Pons (tissue), 1 donor: Measurements from ENCODE around the gene GOLGA7B.
A peak's percentile ranks its signal among the peaks of the same experiment; 100 is the strongest.
"Not testable (repeated sequence)": the region's sequence is repeated elsewhere in the genome, so short reads cannot be mapped to it uniquely, and the experiment has no call there.

Source experiments
- DNase-seq: peaks from one replicate; pipeline ENCODE4 v3.0.0-alpha.2; 2016; ENCODE audit warnings: low spot score

Gene GOLGA7B

DNA sequence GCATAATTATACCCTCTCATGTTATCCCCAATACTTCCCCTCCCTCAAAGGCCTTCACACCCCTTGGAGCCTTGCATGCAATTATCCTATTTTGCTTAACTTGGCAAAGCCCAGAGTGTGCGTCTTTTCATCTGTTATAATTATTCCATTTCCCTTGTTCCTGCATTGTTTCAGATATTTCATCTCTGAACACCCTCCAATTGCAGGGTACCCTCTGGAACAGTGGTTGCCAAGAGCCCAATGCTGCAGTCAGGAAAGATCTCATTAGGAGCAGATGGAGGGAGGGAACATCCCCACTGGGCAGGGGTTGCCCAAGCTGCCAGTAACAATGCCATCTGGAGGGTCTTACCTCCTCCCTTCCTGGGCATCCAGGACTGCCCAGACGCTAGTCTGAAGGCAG is 18.4 kb upstream of the GOLGA7B start:
- DNase-seq: no peak

DNA sequence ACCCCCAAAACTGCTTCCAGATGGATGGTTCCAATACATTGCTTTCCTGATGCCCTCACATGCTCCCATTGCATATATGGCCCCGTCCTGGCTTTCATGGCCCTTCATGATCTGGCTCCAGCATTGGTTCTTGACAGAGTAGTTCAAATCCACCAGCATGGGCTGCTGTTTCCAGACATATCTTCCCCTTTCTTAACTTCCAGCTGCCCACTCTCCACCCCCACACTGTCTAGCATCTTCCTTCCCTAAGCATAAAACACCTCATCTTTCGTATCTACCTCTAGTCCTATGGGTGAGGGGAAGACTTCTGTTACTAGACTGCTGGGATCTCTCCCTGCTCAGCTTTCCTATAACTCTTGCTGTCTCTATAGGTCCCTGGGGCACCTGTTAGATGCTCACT is 13.2 kb upstream of the GOLGA7B start:
- no peak for DNase-seq

DNA sequence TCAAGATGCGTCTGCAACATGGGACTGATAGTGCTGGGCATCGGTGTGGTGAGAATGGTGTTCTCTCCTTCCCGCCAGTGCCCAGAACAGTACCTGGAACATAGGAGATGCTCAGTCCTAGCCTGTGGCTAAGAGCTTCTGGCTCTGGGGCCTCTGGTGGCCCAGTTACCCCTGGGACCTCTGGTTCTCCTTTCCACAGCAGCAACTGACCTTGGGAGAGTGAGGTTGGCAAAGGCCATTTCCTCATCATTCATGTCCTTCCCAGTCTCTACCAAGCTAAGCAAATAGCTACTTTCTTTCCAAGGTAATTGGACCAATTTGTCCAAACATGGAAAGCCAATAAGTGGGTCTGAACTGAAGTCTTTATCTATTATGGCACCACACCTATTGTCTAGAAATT is 11.6 kb upstream of the GOLGA7B start:
- no peak for DNase-seq

DNA sequence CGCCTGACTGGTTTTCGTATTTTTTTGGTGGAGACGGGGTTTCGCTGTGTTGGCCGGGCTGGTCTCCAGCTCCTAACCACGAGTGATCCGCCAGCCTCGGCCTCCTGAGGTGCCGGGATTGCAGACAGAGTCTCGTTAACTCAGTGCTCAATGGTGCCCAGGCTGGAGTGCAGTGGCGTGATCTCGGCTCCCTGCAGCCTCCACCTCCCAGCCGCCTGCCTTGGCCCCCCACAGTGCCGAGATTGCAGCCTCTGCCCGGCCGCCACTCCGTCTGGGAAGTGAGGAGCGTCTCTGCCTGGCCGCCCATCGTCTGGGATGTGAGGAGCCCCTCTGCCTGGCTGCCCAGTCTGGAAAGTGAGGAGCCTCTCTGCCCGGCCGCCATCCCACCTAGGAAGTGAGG is 8.5 kb upstream of the GOLGA7B start:
- not testable (repeated sequence) for DNase-seq

DNA sequence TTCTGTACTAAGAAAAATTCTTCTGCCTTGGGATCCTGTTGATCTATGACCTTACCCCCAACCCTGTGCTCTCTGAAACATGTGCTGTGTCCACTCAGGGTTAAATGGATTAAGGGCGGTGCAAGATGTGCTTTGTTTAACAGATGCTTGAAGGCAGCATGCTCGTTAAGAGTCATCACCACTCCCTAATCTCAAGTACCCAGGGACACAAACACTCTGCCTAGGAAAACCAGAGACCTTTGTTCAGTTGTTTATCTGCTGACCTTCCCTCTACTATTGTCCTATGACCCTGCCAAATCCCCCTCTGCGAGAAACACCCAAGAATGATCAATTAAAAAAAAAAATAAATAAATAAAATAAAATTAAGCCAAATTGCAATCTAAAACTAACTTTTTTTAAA is 7.5 kb upstream of the GOLGA7B start:
- DNase-seq: not testable (repeated sequence)

DNA sequence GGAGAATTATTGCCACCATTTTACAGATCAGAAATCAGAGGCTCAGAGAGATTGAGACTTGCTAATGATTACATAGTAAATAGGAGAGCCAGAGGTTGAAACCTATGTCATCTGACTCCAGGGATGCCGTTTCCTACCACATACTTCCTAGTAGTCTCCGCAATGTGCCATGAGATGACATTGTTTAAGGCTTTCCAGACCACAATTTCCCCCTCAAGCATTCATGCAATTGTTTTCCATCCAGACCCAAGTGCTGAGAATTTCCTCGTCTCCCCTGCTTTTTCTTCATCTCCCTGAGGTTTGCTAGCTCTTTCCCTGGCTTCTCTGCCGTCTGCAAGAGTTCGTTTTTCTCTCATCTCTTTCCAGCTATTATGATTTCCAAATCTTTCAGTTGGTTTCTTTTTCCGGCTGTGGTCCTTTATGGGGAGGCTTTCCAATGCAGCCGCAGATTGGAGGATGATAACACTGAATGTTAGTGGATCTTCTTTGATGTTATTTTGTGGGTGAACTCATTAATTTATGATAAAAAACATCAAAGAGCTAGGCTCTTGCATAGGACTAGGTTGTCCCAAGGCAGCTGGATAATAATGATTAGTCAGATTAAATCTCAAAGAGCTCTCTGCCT is 6.9 kb upstream of the GOLGA7B start:
- no peak for DNase-seq

DNA sequence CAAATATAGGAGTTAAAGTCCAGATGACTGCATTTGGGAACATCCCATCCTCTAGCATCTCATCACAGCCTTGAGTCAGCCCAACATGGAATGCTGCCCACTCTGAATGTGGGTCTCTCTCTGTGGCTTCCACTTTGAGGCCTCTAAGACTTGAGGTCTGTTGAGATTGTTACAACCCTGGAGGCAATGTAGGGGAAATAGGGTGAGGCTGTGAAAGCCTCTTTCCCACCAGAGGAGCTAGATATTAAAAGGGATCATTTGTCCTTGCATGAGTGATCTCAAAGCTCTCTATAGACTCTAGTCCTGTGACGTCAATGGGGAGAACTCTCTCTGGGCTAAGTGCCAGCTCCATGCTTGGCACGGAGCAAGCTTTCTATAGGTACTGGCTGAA is 6.4 kb upstream of the GOLGA7B start:
- no peak for DNase-seq

DNA sequence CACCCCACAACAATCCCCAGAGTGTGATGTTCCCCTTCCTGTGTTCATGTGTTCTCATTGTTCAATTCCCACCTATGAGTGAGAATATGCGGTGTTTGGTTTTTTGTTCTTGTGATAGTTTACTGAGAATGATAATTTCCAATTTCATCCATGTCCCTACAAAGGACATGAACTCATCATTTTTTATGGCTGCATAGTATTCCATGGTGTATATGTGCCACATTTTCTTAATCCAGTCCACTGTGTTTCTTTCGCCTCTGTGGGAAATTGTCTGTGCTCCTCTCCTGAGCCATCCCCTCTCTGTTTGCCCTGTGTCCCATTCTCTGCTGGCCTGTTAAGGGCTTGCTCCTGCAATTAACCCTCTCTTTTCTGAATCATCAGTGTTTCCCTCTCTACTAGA is 5.7 kb upstream of the GOLGA7B start:
- not testable (repeated sequence) for DNase-seq

DNA sequence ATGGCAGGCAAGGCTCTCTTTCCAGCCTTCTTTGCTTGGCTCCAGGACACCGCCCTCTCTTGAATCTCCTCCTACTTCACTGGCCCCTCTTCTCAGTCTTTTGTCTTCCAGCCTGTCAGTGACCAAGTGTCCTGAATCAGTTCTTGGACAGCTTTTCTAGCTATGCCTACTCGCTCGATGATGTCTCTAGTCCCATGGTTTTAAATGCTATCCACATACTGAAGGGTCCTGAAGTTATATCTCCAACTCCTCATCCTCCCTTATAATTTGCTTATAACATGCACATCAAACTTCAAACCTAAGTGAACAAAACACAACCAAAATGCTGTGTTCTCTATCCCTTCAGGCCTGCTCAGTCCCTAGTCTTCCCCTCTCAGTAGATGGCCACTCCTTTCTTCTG is 5.0 kb upstream of the GOLGA7B start:
- no peak for DNase-seq

DNA sequence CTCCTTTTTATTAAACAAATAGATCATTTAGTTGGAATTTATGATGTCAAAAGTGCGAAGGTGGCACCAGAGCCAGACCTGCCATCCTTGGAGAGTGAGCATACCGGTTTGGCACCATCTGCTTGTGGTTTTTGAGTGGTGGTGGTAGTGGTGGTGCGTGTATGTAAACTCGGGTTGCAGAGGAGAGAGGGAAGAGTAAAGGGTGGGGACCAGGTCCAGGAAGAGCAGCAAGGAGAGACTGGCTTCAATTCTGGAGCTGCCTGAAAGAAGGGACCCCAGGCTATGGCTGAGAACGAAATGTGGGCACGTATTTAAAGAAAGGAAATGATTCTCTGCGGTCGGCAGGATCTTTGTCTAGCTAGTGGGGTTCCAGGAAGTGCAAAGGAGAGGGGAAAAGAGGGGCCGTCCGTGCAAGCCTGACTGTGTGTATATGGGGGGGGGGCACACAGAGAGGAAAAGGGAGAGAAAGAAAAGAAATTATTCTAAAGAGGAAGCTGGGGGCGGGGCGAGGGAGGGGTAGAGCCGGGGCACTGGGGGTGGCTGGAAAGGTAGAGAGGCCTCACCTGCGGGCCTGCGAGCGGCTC is 448 bp upstream of the GOLGA7B start:
- no peak for DNase-seq

DNA sequence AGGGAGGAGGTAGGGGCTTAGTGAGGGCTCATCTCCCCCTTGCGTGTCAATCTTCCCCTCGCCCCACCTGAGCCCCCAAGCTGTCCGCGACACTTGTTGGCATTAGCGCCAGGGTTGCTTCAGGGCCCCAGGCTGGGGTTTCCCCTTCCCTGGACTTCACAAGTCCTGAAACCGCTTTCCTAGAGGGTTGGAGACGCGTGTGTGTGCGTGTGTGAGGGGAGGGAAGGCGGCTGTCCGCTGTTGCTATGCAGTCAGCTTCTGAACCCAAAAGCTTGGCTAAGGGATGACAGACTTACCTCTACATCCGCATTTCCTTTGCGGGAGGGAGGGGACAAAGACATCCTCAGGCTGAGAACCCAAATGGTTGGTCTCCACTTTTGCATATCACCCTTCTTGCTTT is 803 bp downstream of the GOLGA7B start:
- DNase-seq: no peak

DNA sequence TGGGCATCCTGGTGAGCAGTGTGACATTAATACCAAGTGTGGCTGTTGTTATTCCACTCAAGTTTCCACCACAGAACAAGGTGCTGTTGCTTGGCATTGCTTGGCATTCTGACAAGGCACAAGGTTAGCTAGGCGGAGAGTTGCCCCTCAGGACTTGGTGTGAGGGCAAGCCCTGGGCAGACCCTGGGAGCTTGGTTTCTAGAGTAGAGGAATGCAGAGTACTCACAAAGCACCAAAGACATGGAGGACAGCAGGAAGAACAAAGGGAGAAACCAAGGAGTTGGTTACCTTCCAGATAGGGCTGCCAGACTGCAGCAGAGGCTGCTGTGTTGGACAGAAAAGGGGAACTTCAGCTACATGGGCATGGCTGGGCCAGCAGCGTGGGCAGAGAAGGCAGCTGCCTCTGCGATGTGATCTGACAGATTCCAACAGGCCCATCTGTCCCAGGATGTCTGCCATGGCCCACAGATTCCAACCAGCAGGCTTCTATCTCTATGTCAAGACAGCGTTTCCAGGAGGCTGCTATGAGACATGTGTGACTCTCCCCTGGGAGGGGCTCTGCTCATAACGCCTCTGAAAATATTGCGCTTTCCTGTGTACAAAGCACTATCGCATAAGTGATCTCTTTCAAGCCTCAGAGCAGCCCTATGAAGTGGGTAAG is 1.8 kb downstream of the GOLGA7B start:
- peak; percentile 71 for DNase-seq

DNA sequence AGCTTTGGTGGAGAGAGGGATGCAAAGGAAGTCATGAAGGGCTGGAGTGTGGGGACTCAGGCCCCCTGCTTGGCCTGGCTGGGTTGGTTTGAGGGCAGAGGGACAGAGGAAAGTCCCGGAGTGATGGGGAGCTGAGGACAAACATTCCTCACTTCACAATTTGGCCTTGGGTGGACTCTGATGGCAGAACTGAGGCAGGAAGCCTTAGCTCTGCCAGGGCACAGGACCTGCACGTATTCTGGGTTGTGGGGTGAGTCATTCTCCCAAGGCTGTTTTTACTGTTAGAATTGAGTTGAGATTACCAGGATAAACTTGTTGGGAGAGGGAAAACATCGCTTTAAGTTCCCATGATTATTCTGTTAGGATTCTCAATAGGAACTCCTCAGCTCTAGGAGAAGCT is 2.6 kb downstream of the GOLGA7B start:
- no peak for DNase-seq

DNA sequence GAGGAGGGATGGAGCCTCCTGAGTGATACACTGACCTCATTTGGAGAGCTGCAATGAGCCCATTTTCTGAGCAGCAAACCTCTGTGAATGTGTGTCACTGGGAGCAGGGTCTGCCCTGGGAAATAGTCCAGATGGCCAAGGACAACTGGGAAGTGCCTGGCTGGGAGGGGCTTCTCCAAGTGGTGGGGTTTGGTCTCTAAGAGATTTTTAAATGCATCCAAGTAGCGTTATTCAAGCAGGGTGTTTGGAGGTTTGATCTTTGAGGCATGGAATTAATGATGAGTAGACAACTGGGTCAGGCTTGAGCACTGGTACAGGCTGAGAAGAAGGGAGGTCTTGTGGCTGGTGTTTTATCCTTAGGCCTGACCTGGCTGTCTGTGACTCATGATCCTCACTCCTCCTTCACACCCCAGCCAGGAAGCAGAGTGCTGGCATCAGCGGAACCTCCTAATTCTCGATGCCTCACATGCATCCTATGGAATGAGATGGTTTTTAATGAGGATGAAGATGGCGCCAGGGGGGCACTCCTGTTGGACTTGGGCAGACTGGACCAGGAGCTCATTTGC is 3.3 kb downstream of the GOLGA7B start:
- no peak for DNase-seq

DNA sequence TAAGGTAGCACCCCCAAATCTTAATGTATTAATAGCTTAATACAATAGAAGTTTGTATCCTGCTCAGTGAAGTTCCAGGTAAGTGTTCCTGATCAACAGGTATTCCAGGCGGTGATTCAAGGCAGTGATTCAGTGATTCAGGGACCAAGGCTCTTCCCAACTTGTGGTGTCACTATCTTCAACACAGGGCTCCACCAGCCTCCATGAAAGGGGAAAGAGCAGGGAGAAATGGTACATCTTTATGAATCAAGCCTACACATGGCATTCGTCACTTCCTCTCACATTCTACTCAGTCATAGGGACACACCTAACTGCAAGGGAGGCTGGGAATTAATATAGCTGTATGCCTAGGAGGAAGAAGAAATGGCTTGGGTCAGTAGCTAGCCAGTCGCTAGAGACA is 5.1 kb downstream of the GOLGA7B start:
- DNase-seq: no peak

DNA sequence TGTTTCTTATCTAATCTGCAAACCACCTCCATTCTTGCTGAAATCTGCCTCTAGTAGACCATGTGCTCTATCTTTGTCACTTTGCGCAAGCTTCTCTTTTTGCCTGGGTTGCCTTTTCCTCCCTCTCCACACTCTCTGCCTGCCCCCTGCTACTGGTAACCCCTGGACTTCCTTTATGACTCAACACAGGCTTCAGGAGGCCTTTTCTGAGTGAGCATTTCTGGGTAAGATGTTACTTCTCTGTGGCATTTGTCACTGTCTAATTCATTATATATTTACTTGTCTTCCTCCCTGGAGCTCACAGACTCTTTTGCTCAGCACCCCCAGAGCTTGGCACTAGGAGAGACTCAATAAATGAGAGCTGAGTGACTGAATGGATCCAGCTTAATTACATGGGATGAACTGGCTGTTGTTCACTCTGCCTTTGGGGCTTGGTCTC is 8.4 kb downstream of the GOLGA7B start:
- DNase-seq: peak; percentile 51

DNA sequence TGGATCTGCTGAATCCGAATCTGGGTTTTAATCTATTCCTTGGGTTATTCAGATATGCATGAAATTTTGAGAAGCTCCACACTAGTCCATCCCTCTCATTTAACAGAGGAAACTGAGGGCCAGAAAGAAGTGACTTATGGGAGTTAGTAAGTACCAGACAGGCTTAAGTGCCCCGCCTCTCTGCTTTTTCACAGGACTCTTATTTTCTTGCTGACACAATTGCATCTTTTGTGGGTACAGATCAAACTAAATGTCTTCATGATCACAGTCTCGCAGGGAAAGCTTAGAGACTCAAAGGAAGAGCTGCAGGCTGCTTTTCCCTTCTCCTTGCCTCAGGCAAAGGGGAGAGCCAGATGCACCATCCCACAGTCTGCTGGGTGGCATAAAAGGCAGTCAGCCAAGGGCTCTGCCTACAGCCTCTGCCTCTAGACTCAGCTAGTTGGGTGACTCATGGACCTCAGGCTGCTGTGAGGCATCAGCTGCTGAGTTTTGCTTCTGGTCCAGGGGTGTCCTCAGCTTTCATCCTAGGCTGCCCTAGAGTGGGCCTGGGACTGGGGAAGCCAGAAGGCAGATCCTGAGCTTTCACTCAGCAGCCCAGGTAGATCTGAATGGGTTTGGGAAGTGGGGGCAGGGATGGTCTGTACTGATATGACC is 11.6 kb downstream of the GOLGA7B start:
- DNase-seq: no peak

DNA sequence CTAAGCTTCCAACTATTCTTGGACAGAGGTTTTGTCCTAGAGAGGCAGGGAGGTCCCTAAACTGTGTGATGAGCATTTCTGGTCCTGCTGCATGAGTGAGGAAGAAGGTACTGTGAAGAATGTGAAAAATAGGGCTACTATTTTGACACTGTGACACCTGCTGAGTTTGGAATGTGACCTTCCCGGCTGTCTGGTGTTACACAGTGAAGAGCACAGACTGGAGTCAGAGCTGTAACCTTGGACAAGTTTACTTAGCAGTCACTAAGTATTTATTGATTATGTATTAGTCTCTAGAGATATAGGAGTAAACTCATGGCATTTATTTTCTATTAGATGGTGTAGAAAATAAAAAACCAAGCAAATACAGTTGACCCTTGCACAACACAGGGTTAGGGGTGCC is 12.3 kb downstream of the GOLGA7B start:
- DNase-seq: no peak

DNA sequence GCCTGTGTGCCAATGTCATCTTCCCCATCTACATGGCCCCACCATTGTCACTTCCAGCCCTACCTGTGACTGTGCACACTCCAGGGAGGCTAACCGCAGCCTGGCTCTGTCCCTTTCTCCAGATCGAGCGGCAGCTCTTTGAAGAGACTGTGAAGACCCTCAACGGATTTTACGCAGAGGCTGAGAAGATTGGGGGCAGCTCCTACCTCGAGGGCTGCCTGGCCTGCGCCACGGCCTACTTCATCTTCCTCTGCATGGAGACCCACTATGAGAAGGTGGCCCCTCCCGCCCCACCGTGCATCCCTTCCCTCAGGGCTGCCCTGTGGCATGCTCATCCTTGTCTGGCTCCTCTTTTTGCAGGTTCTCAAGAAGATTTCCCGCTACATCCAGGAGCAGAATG is 14.2 kb downstream of the GOLGA7B start:
- DNase-seq: no peak

DNA sequence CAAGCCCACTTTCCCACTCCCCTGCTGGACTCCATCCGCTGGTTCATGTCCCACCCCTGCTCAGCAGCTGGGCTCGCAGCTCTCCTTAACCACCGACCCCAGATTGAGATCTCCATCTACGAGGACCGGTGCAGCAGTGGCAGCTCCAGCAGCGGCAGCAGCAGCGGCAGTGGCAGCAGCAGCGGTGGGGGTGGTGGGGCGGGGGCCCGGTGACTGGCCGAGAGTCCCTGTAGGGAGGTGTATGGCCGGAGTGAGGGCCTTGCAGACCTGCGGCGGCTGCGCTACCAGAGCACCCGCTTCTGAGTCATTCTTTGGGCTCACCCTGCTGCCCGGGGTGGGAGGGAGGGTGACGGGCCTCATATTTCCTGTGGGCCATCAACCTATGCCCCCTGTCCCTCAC is 15.8 kb downstream of the GOLGA7B start:
- no peak for DNase-seq

DNA sequence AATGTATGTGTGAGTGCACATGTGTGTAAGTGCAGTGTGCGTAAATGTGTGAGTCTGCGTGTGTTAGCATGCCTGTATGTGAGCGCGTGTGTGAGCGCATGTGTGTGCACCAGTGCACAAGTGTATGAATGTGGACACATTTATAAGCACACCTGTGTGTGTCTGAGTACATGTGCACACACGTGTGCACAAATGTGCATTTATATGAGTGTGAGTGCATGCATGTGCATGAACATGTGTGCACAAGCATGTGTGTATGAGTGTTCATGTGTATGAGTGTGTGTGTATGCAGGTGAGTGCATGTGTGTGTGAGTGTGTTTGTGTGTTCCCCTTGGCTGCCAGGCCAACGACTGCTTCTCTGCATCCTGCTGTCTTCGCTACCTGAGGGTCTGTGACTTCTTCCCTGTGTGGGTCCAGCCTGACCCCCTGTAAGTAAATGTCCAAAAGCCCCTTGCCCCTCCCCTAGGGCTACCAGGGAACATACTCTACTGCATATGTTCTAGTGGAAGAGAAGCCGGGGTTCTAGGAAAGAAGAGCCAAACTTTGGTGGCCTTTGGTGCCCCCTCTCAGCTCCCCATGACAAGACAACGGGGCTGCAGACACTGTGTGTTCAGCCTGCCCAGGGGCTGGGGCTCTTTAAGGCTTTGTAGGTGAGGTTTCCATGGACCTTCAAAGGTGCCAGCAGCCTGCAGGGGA is 17.0 kb downstream of the GOLGA7B start:
- DNase-seq: no peak

DNA sequence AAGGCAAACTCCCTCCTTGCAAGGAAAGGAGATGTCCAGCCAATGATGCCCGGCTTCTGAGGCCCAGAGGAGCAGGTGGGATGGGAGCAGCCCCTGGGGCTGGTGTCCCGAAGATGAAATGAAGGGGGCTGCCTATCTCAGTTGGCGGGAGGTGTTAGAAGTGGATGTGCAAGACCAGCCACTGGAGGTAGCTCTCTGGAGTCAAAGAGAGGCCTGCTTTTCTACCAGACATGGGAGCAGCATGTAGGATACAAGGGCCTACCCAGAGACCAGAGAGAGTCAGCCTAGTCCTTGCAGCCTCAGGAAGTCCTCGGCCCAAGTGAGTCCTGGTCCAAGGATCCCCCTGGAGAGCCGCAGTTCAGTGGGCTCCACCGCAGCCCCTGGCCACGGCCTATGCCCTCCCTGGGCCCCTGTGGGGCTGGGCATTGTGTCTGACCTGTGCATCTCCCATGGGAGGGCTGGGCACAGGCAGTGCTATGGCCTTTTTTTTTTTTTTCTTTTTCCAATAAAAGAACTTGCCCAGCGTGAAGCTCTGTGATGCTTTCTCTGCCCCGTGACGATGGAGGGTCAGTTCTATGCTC is 17.7 kb downstream of the GOLGA7B start:
- DNase-seq: no peak
